ENCODE data around the gene CHRNG.

- no peak for TF ChIP-seq POLR2A (IDR thresholded peaks at IDR 0.05)
- TF ChIP-seq CTCF (IDR thresholded peaks at IDR 0.05) = no peak
These were observed 48.5 kb downstream of the CHRNG start for GRCh38 chr2:232588031-232588430.
